IMR-90 (cell line): ENCODE data around the gene RMND5A. TPM values are rescaled to one million over a fixed set of nuclear protein-coding genes. Genes with fewer than 3 reads are reported as not detected.

Experiments used
- ATAC-seq: fragments of 200-7000 bp; cut with Tn5 transposase; 2 replicates; pipeline ENCODE4 v1.9.1; 2020; ENCODE audit warnings: low read depth, mild to moderate bottlenecking, moderate library complexity
- BruUV-seq: library from RNA; stranded (reverse); fragments of 400-500 nt; replicated peaks from 2 replicates; lab custom pipeline; 2021; lab: Mats Ljungman, UMichigan
- CTCF ChIA-PET: fragments of 300-600 bp; formaldehyde crosslinking; extraction: SDS; loops from one replicate; lab custom pipeline; 2021; ENCODE audit warnings: antibody characterized with exemption; lab: Yijun Ruan, JAX
- POLR2A ChIA-PET: fragments of 300-600 bp; sonication (Branson Sonifier 250); formaldehyde crosslinking; loops from one replicate; lab custom pipeline; 2022; ENCODE audit warnings: antibody characterized with exemption; ENCODE audit not compliant: unreplicated experiment; lab: Charles Lee
- DNase-seq: peaks from one replicate; pipeline ENCODE4 v3.0.0; 2013
- H2AFZ ChIP-seq: replicated peaks from 2 replicates; pipeline ENCODE3; 2013; ENCODE audit warnings: low read length, mild to moderate bottlenecking; ENCODE audit not compliant: poor library complexity
- H2AK5ac ChIP-seq: 2 replicates; pipeline ENCODE4 v1.6.1; 2013; ENCODE audit warnings: low read depth, low read length, inconsistent platforms
- H2AK9ac ChIP-seq: replicated peaks from 2 replicates; pipeline ENCODE3; 2013; ENCODE audit warnings: mild to moderate bottlenecking, low read depth, low read length, moderate library complexity; ENCODE audit not compliant: poor library complexity
- H2BK120ac ChIP-seq: 2 replicates; pipeline ENCODE4 v1.6.1; 2013; ENCODE audit warnings: low read depth, low read length, inconsistent platforms
- H2BK15ac ChIP-seq: 3 replicates; pipeline ENCODE4 v1.6.1; 2013; ENCODE audit warnings: low read depth, low read length, inconsistent platforms
- H2BK20ac ChIP-seq: 2 replicates; pipeline ENCODE4 v1.6.1; 2013; ENCODE audit warnings: low read depth, mild to moderate bottlenecking, inconsistent platforms, low read length, moderate library complexity
- H2BK5ac ChIP-seq: 2 replicates; pipeline ENCODE4 v1.6.1; 2013; ENCODE audit warnings: mild to moderate bottlenecking, low read depth, low read length, inconsistent platforms; ENCODE audit not compliant: poor library complexity, severe bottlenecking
- H3K14ac ChIP-seq: replicated peaks from 2 replicates; pipeline ENCODE4 v1.6.1; 2013; ENCODE audit warnings: low read depth, low read length, inconsistent platforms
- H3K18ac ChIP-seq: 2 replicates; pipeline ENCODE4 v1.6.1; 2013; ENCODE audit warnings: low read depth, low read length, control low read depth
- H3K23ac ChIP-seq: 2 replicates; pipeline ENCODE4 v1.6.1; 2013; ENCODE audit warnings: low read depth, low read length, inconsistent platforms
- H3K27ac ChIP-seq: 2 replicates; pipeline ENCODE4 v1.5.1; 2013; ENCODE audit warnings: mild to moderate bottlenecking, control low read depth, low read length; ENCODE audit not compliant: insufficient read depth
- H3K27me3 ChIP-seq: 2 replicates; pipeline ENCODE4 v1.6.1; 2013; ENCODE audit warnings: low read length; ENCODE audit not compliant: control insufficient read depth, insufficient read depth
- H3K36me3 ChIP-seq: 2 replicates; pipeline ENCODE4 v1.6.1; 2013; ENCODE audit warnings: low read length, mixed read lengths; ENCODE audit not compliant: control insufficient read depth, insufficient read depth
- H3K4ac ChIP-seq: 2 replicates; pipeline ENCODE4 v1.6.1; 2013; ENCODE audit warnings: low read depth, low read length, inconsistent platforms
- H3K4me1 ChIP-seq: 2 replicates; pipeline ENCODE4 v1.6.1; 2013; ENCODE audit warnings: low read length, mixed read lengths; ENCODE audit not compliant: control insufficient read depth, insufficient read depth
- H3K4me2 ChIP-seq: 2 replicates; pipeline ENCODE4 v1.6.1; 2013; ENCODE audit warnings: low read depth, mild to moderate bottlenecking, control low read depth, low read length, moderate library complexity
- H3K4me3 ChIP-seq: 2 replicates; pipeline ENCODE4 v1.5.1; 2013; ENCODE audit warnings: low read depth, mild to moderate bottlenecking, control low read depth, low read length, moderate library complexity; ENCODE audit not compliant: insufficient read depth
- H3K56ac ChIP-seq: 2 replicates; pipeline ENCODE4 v1.6.1; 2013; ENCODE audit warnings: low read length, inconsistent platforms; ENCODE audit not compliant: insufficient read depth; ENCODE audit errors: extremely low read depth
- H3K79me1 ChIP-seq, 2 experiments: 2 replicates each; pipeline ENCODE4 v1.6.1; 2013; ENCODE audit warnings: low read length in 2 of 2, inconsistent platforms in 1 of 2, low read depth in 1 of 2
- H3K9ac ChIP-seq: 2 replicates; pipeline ENCODE4 v1.6.1; 2013; ENCODE audit warnings: low read depth, low read length, control low read depth
- H3K9me1 ChIP-seq: 2 replicates; pipeline ENCODE4 v1.6.1; 2013; ENCODE audit warnings: low read length, inconsistent platforms; ENCODE audit not compliant: insufficient read depth
- H3K9me3 ChIP-seq: 2 replicates; pipeline ENCODE4 v1.6.1; 2013; ENCODE audit warnings: low read length; ENCODE audit not compliant: control insufficient read depth, insufficient read depth
- H4K20me1 ChIP-seq: 2 replicates; pipeline ENCODE4 v1.6.1; 2013; ENCODE audit warnings: low read length, inconsistent platforms; ENCODE audit not compliant: insufficient read depth
- H4K5ac ChIP-seq: 2 replicates; pipeline ENCODE4 v1.6.1; 2013; ENCODE audit warnings: mild to moderate bottlenecking, low read depth, low read length, control low read depth
- H4K8ac ChIP-seq, 2 experiments: 2 replicates each; pipeline ENCODE4 v1.6.1; 2013; ENCODE audit warnings: low read depth in 2 of 2, low read length in 2 of 2, control low read depth in 1 of 2, inconsistent platforms in 1 of 2
- H4K91ac ChIP-seq: 2 replicates; pipeline ENCODE4 v1.6.1; 2013; ENCODE audit warnings: low read depth, low read length, inconsistent platforms; ENCODE audit not compliant: insufficient read depth
- BHLHE40 ChIP-seq: fragments of 150-350 bp; IDR thresholded peaks from 2 replicates; pipeline ENCODE4 v1.6.1; 2016; ENCODE audit warnings: mild to moderate bottlenecking, low read depth, low read length
- CEBPB ChIP-seq: IDR thresholded peaks from 2 replicates; pipeline ENCODE4 v1.6.1; 2012; ENCODE audit warnings: low read depth, low read length, improper control_type of control experiment
- CTCF ChIP-seq: conservative IDR thresholded peaks from 2 replicates; pipeline ENCODE4 v1.5.1; 2012; ENCODE audit warnings: mild to moderate bottlenecking, low read depth, low read length, improper control_type of control experiment
- ELK1 ChIP-seq: fragments of 150-350 bp; IDR thresholded peaks from 2 replicates; pipeline ENCODE4 v1.6.1; 2016; ENCODE audit warnings: low read depth, mild to moderate bottlenecking, low read length, moderate library complexity, borderline replicate concordance
- MAFK ChIP-seq: IDR thresholded peaks from 2 replicates; pipeline ENCODE4 v1.6.1; 2012; ENCODE audit warnings: low read depth, low read length, improper control_type of control experiment
- MAZ ChIP-seq: IDR thresholded peaks from 2 replicates; pipeline ENCODE4 v1.6.1; 2012; ENCODE audit warnings: low read depth, mild to moderate bottlenecking, low read length, improper control_type of control experiment, moderate library complexity, borderline replicate concordance
- NFE2L2 ChIP-seq: fragments of 150-350 bp; IDR thresholded peaks from 2 replicates; pipeline ENCODE4 v1.6.1; 2016; ENCODE audit warnings: low read depth, mild to moderate bottlenecking, low read length
- POLR2A ChIP-seq: IDR thresholded peaks from 2 replicates; pipeline ENCODE4 v1.6.1; 2012; ENCODE audit warnings: mild to moderate bottlenecking, low read depth, low read length
- RAD21 ChIP-seq: IDR thresholded peaks from 2 replicates; pipeline ENCODE4 v1.6.1; 2012; ENCODE audit warnings: low read length, improper control_type of control experiment
- RCOR1 ChIP-seq: IDR thresholded peaks from 2 replicates; pipeline ENCODE4 v1.6.1; 2012; ENCODE audit warnings: mild to moderate bottlenecking, low read length, improper control_type of control experiment; ENCODE audit not compliant: insufficient replicate concordance
- RFX5 ChIP-seq: IDR thresholded peaks from 2 replicates; pipeline ENCODE4 v1.8.0; 2012; ENCODE audit warnings: low read depth, mild to moderate bottlenecking, low read length, moderate library complexity
- WGBS, 2 experiments: methylation state at CpG; one replicate each; pipeline versions ENCODE4 v1.1.5 to v1.1.7; 2013; ENCODE audit warnings: missing lambda C conversion rate in 2 of 2; ENCODE audit not compliant: insufficient read length in 1 of 2; ENCODE audit errors: extremely low coverage in 2 of 2; 5-methylcytosine and 5-hydroxymethylcytosine counted together
- dilution Hi-C: fragments of 300-500 bp; cut with HindIII; formaldehyde crosslinking; loops from one replicate; pipeline ENCODE4 v1.14.3; 2018; ENCODE audit warnings: low sequenced_read_pairs; ENCODE audit not compliant: unreplicated experiment
- in situ Hi-C: fragments of 300-500 bp; cut with MboI; formaldehyde crosslinking; loops from 3 replicates; pipeline ENCODE4 v1.14.3; 2019; ENCODE audit warnings: low sequenced_read_pairs, inconsistent platforms, mixed read lengths
- intact Hi-C: fragments of 100-400 bp; cut with micrococcal nuclease; formaldehyde crosslinking; loops from 2 replicates; pipeline ENCODE4 v1.10.0; 2022
- polyA plus RNA-seq, 3 experiments: library from polyadenylated mRNA; depleted of rRNA; stranded (reverse); fragments of >200 nt; gene quantifications; 2 replicates each; pipeline ENCODE4 v1.2.3, GENCODE V29; 2012; ENCODE audit warnings: low replicate concordance in 1 of 3
- total RNA-seq: library from RNA; depleted of rRNA; stranded (reverse); fragments of >200 nt; gene quantifications from 2 replicates; pipeline ENCODE4 v1.2.3, GENCODE V29; 2012
- TF ChIP-seq, protein P1 (sequence below): fragments of 150-350 bp; IDR thresholded peaks from 2 replicates; pipeline ENCODE4 v1.6.1; 2017; ENCODE audit warnings: mild to moderate bottlenecking, antibody characterized with exemption, low read length, low read depth

RMND5A gene
- total and polyA plus RNA-seq, 2 of the 4 experiments (the other 2 are of a cell fraction), result 5.1 to 16.0 TPM

DNA sequence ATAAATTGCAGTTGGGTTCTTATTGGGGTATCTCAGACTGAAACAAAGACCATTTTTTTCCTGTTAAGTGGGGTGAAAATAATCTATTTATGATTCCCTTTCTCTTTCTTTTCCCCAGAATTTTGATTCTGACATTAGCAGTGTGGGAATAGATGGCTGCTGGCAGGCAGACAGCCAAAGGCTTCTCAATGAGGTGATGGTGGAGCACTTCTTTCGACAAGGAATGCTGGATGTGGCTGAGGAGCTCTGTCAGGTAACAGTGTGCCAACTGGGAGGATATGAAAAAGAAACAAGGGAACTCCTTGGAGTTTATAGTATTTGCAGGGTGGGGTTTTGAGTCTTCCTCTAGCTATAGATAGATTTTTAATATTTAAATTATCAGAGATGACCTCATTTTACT, 31.7 kb downstream of the RMND5A start:
- BruUV-seq, result no TSS peak
- no peak overlapping the region for H3K4me3 ChIP-seq
- H4K5ac ChIP-seq, result no peak overlapping the region
- no peak overlapping the region for H3K9ac ChIP-seq
- no peak for TF ChIP-seq RAD21
- TF ChIP-seq RFX5, result no peak
- TF ChIP-seq MAFK, result no peak
- TF ChIP-seq ELK1, result no peak
- TF ChIP-seq RCOR1, result no peak
- TF ChIP-seq, protein P1, sequence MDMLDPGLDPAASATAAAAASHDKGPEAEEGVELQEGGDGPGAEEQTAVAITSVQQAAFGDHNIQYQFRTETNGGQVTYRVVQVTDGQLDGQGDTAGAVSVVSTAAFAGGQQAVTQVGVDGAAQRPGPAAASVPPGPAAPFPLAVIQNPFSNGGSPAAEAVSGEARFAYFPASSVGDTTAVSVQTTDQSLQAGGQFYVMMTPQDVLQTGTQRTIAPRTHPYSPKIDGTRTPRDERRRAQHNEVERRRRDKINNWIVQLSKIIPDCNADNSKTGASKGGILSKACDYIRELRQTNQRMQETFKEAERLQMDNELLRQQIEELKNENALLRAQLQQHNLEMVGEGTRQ, result no peak
- TF ChIP-seq BHLHE40, result no peak
- TF ChIP-seq CEBPB, result no peak
- no peak for TF ChIP-seq POLR2A
- no peak for TF ChIP-seq MAZ
- TF ChIP-seq NFE2L2, result no peak
- no peak for TF ChIP-seq CTCF
- no peak overlapping the region for H2AK9ac ChIP-seq
- no peak for DNase-seq
- POLR2A ChIA-PET, result no interaction called here
- no peak overlapping the region for H3K23ac ChIP-seq
- peaks cover 3% of the 10 kb centered on the region; the same call in 1 of the 2 replicates for H3K36me3 ChIP-seq
- no peak overlapping the region for H2AK5ac ChIP-seq
- H3K14ac ChIP-seq, result no peak overlapping the region
- dilution Hi-C loops, result no loop called here
- no peaks in the 10 kb centered on the region; the same call in 1 of the 2 replicates for H4K20me1 ChIP-seq
- CTCF ChIA-PET, result no interaction called here
- no peaks in the 10 kb centered on the region for H3K27me3 ChIP-seq
- H3K18ac ChIP-seq, result no peak overlapping the region
- no peak overlapping the region for H4K8ac ChIP-seq
- no peak overlapping the region for H3K27ac ChIP-seq
- no peak overlapping the region for H2BK5ac ChIP-seq
- H3K9me3 ChIP-seq, result no peaks in the 10 kb centered on the region; the same call in 1 of the 2 replicates
- H3K9me1 ChIP-seq, result no peaks in the 10 kb centered on the region
- no peak overlapping the region for H2BK20ac ChIP-seq
- no peak overlapping the region for H4K91ac ChIP-seq
- no peak overlapping the region for H3K56ac ChIP-seq
- no CpG with 5 or more reads among the region's 1 CpG for WGBS, 2 experiments
- no peaks in the 10 kb centered on the region for H3K4me1 ChIP-seq
- no peak for ATAC-seq
- no peak overlapping the region for H2BK15ac ChIP-seq
- no peak overlapping the region for H2BK120ac ChIP-seq
- H2AFZ ChIP-seq, result no peak overlapping the region
- no peak overlapping the region for H3K4me2 ChIP-seq
- intact Hi-C loops, result no loop called here
- peaks cover 6% of the 10 kb centered on the region in 2 experiments; a peak in 2 of 4 replicates for H3K79me1 ChIP-seq
- H3K4ac ChIP-seq, result no peak overlapping the region
- in situ Hi-C loops, result no loop called here
